Gastrocnemius medialis (tissue), 4 donors: Measurements from ENCODE around the gene TEX14.

Experiments used
- POLR2A ChIP-seq, 2 donors: fragments of 450-650 bp; IDR thresholded peaks; one replicate each; pipeline ENCODE4 v1.6.1; 2017; ENCODE audit warnings: antibody characterized with exemption in 2 of 2, mild to moderate bottlenecking in 2 of 2, moderate library complexity in 2 of 2
- TF ChIP-seq, protein P1 (sequence below), 5 experiments: fragments of 450-650 bp in 3 of 5; fragments of 200-600 bp in 2 of 5; sonication (generic) in 2 of 5; IDR thresholded peaks in 4 of 5; conservative IDR thresholded peaks in 1 of 5; 1 replicate in 4 of 5; 2 replicates in 1 of 5; pipeline ENCODE4 v1.5.1; 2016 to 2019; ENCODE audit warnings: antibody characterized with exemption in 5 of 5, mild to moderate bottlenecking in 3 of 5, moderate library complexity in 3 of 5

DNA sequence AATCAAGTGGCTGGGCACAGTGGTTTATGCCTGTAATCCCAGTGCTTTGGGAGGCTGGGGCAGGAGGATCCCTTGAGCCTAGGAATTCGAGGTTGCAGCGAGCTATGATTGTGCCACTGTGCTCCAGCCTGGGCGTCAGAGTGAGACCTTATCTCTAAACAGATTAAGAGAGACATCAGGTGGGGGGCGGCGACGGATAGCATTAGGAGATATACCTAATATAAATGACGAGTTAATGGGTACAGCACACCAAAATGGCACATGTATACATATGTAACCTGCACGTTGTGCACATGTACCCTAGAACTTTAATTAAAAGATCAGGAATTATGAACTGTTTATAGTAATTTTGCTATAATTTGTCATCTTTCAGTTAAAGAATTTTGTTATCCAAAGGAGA lies 10.9 kb upstream of the TEX14 start:
- TF ChIP-seq POLR2A (IDR thresholded peaks at IDR 0.05), result no peak
- TF ChIP-seq, protein P1, sequence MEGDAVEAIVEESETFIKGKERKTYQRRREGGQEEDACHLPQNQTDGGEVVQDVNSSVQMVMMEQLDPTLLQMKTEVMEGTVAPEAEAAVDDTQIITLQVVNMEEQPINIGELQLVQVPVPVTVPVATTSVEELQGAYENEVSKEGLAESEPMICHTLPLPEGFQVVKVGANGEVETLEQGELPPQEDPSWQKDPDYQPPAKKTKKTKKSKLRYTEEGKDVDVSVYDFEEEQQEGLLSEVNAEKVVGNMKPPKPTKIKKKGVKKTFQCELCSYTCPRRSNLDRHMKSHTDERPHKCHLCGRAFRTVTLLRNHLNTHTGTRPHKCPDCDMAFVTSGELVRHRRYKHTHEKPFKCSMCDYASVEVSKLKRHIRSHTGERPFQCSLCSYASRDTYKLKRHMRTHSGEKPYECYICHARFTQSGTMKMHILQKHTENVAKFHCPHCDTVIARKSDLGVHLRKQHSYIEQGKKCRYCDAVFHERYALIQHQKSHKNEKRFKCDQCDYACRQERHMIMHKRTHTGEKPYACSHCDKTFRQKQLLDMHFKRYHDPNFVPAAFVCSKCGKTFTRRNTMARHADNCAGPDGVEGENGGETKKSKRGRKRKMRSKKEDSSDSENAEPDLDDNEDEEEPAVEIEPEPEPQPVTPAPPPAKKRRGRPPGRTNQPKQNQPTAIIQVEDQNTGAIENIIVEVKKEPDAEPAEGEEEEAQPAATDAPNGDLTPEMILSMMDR (IDR thresholded peaks at IDR 0.05 in 4 of 5, conservative IDR thresholded peaks at IDR 0.05 in 1 of 5), result no peak
